ENCODE data around the gene SKAP1. TPM values are rescaled to one million over a fixed set of nuclear protein-coding genes. Genes with fewer than 3 reads are reported as not detected.

Gene SKAP1
- total and polyA plus RNA-seq, 8 donors: 1.2 to 3.0 (median 1.8) TPM

DNA sequence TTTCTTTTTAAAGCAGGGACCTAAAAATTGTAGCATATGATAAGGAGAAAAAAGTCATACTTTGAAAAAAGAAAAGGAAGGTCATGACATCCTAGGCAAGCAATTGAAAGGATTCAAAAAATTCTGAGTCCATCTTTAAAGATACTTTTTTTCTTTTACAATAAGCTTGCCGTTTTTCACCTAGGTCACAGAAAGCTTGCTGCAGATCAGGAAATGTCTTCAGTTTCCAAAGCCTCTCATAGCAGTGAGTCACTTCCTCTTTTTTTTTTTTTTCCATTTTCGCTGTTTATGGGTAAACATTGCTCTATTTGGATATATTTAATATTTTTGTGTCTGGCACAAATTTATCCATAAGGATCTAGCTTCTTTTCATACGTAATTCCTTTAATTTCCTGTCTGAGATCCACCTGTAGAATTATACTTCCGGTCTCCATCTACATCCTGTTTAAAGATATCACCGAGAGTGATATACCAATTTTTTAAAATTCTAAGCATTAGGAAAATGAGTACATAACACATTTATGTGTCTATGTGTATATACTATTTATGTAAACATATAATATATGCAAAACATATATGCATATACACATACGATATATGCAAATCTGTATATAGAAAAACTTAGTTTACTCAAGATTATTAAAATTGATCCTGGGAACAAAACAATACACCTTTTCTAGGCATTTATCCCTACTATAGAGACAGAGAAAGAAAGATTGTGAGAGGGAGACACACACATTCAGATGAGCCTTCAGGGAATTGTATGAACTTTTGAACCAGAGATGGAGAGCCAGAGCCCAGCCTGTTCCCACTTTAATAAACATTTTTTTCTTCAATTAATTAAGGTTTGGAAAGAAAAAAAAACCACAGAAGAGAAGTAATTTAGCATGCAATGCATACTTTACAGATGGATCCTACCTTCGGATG lies 134.4 kb downstream of the SKAP1 start:
- TF ChIP-seq, protein P1, sequence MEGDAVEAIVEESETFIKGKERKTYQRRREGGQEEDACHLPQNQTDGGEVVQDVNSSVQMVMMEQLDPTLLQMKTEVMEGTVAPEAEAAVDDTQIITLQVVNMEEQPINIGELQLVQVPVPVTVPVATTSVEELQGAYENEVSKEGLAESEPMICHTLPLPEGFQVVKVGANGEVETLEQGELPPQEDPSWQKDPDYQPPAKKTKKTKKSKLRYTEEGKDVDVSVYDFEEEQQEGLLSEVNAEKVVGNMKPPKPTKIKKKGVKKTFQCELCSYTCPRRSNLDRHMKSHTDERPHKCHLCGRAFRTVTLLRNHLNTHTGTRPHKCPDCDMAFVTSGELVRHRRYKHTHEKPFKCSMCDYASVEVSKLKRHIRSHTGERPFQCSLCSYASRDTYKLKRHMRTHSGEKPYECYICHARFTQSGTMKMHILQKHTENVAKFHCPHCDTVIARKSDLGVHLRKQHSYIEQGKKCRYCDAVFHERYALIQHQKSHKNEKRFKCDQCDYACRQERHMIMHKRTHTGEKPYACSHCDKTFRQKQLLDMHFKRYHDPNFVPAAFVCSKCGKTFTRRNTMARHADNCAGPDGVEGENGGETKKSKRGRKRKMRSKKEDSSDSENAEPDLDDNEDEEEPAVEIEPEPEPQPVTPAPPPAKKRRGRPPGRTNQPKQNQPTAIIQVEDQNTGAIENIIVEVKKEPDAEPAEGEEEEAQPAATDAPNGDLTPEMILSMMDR (IDR thresholded peaks at IDR 0.05): no peak
- intact Hi-C loops (cut with DNase I): no loop called here

DNA sequence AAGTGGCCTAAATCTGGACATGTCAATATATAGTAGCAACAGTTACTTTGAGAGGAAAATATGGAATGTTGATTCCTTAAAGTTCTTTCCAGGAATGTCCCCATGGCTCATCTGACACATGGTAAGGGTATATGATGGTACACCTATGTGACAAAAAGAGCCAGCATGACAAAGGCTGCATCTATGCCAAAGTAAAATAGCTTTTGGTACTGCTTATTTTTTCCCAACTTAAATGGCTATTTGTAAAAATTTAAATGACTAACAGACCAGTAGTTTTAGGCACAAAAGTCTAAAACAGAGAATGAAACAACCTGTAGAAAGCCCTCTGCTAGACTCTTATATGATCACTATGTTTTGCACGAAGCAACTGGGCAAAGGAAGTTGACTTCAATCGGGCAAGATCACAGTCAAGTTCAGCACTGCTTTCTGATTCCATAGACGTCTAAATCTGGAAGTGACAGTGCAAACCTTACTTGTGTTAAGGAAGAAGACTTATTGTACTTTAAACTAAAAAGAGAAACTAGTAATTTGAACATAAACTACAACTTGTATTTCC lies 135.1 kb downstream of the SKAP1 start:
- Histone ChIP-seq H3K4me3 (no peak overlapping the region), H3K27ac (no peak overlapping the region)

More for the DNA sequence above, 134.4 kb downstream of the SKAP1 start:
- Histone ChIP-seq H3K4me3 (no peak overlapping the region), H3K27me3 (peaks cover 27 to 52% of the 10 kb centered on the region in 2 donors), H3K27ac (no peak overlapping the region), H3K4me1 (no peaks in the 10 kb centered on the region), H3K36me3 (no peaks in the 10 kb centered on the region), H3K9me3 (no peaks in the 10 kb centered on the region)
- peak; percentile 27 for ATAC-seq
- DNase-seq: no peak

DNA sequence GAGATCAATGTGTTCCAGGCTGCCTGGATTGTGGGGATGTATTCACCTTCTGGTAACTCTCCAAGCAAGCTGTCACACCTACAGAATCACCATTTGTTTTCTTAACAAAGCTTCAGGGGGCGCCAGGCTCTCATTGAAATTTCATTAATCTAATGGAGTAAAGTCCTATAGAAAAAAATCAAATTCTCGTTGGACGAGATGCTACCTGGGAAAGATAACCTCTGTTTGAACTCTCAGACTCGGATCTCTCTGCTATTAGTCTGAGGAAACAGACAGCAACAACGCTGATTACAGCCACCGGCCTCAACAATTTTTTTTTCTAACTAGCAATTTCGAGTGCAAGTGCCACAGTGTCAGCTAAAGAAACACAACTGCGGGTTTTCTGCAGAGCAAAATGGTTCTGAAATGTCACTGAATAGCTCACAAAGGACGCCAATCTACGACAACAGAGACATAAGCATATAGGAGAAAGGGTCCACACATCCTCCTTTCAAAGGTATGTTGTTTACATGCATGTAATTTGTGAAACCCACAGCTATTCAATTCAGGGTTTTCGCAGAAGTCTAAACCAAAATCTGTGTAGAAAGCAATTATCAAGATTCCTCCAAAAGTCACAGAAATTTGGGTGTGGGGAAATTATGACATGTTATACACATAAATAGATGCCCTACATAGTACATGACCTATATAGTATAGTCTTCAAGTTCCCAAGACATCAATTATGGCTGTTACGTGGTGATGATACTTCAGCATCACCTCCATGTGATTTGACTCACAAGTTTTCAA lies 135.8 kb downstream of the SKAP1 start:
- intact Hi-C loops (cut with DNase I): no loop called here
- Histone ChIP-seq H3K4me1 (no peaks in the 10 kb centered on the region), H3K9me3 (no peaks in the 10 kb centered on the region), H3K27me3 (peaks cover 31 to 59% of the 10 kb centered on the region in 2 donors), H3K27ac (no peak overlapping the region), H3K4me3 (no peak overlapping the region), H3K36me3 (no peaks in the 10 kb centered on the region)
- TF ChIP-seq, protein P1 (IDR thresholded peaks at IDR 0.05): no peak
- ATAC-seq (no peak), DNase-seq (no peak)

More for the DNA sequence above, 135.1 kb downstream of the SKAP1 start:
- DNase-seq (no peak), ATAC-seq (no peak)
- Histone ChIP-seq H3K27me3 (peaks cover 27 to 56% of the 10 kb centered on the region in 2 donors), H3K36me3 (no peaks in the 10 kb centered on the region), H3K9me3 (no peaks in the 10 kb centered on the region), H3K4me1 (no peaks in the 10 kb centered on the region)
- intact Hi-C loops (cut with DNase I): no loop called here
- TF ChIP-seq, protein P1 (IDR thresholded peaks at IDR 0.05): no peak

DNA sequence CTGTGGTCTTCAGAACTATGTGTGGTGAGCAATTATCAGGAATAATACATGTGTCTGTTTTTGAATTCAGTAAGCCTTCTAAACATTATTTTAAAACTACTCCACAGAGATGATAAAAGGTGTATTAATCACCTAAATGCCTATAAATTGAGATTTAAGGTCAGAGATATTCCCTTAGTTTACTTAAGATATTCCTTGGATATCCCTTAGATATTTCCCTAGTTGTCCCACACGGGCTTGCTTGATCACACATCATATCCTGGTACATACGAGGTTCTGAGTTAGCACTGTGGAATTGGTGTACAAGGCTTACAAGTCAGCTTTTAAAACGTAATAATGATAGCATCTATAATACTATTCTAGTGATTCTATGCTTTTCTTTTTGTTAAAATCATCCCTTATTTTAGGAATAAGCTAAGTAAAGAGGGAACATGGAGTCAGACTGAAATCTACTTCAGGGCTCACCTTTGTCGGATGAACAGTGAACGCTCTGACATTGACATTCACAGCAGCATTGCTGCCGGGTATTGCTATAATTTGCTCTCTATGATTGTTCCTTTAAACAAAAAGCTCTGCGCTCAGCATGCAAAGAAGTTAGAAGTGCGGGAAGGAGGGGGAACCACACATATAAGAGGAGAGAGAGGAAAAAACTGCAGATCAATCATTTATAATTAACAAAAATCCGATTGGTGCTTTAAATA lies 136.5 kb downstream of the SKAP1 start:
- TF ChIP-seq, protein P1 (IDR thresholded peaks at IDR 0.05): no peak
- Histone ChIP-seq H3K4me1 (no peaks in the 10 kb centered on the region), H3K27me3 (peaks cover 34 to 57% of the 10 kb centered on the region in 2 donors), H3K9me3 (no peaks in the 10 kb centered on the region), H3K4me3 (no peak overlapping the region), H3K27ac (no peak overlapping the region), H3K36me3 (no peaks in the 10 kb centered on the region)
- no peak for DNase-seq
- intact Hi-C loops (cut with DNase I): no loop called here
- ATAC-seq: no peak
